ENCODE data around the gene RBBP7. TPM values are rescaled to one million over a fixed set of nuclear protein-coding genes. Genes with fewer than 3 reads are reported as not detected.

RBBP7 gene
- total RNA-seq, 1 experiment from 2014 or later: 146 TPM

GRCh38 chrX:16834806-16835205 lies 35.4 kb downstream of the RBBP7 start (continued):
- TF ChIP-seq ZBTB33 (IDR thresholded peaks at IDR 0.05; ENCODE audit: extremely low read depth, insufficient replicate concordance, low read length): no peak

- H3K79me2 ChIP-seq (ENCODE audit: insufficient read depth, low read length): peaks cover 20% of the 10 kb centered on the region
- DNase-seq (ENCODE audit: low read depth, low spot score) (no peak), ATAC-seq (no peak)
- no peak overlapping the region for H3K4me2 ChIP-seq (ENCODE audit: low read length)
- POLR2A ChIA-PET: no interaction called here
- H2AFZ ChIP-seq (ENCODE audit: low read depth, low read length, poor library complexity, severe bottlenecking): no peak overlapping the region
- H3K9me2 ChIP-seq (ENCODE audit: insufficient read depth): no peaks in the 10 kb centered on the region
- intact Hi-C loops (cut with micrococcal nuclease): no loop called here
- H4K20me1 ChIP-seq (ENCODE audit: insufficient read depth): no peaks in the 10 kb centered on the region
- RAD21 ChIA-PET (ENCODE audit: low non-redundant PET in 1 of 2, low total read pairs in 2 of 2, uncharacterized antibody in 2 of 2, unreplicated experiment in 2 of 2): no interaction called here
- no peak overlapping the region for H3K9ac ChIP-seq (ENCODE audit: low read length)
- BruUV-seq (replicated peaks): no TSS peak
- peaks cover 3 to 33% of the 10 kb centered on the region in 2 experiments; a peak in 3 of 4 replicates for H3K36me3 ChIP-seq (ENCODE audit: control insufficient read depth in 1 of 2, insufficient read depth in 2 of 2, low read length in 2 of 2)
- TF ChIP-seq TCF7L2 (IDR thresholded peaks at IDR 0.05; ENCODE audit: borderline replicate concordance, extremely low read depth, insufficient read depth, insufficient read length) (no peak), FOSL1 (IDR thresholded peaks at IDR 0.05; ENCODE audit: low read depth) (no peak)
- no peak overlapping the region for H3K27ac ChIP-seq (ENCODE audit: low read depth, low read length)
- no peaks in the 10 kb centered on the region for H3K9me3 ChIP-seq (ENCODE audit: control insufficient read depth in 1 of 2, insufficient read depth in 1 of 2, low read depth in 1 of 2, low read length in 2 of 2)
- no peak overlapping the region for H3K4me3 ChIP-seq (replicated peaks in 1 of 2; ENCODE audit: low read depth in 1 of 2, low read length in 2 of 2)
- CTCF ChIA-PET: interaction anchor here (1.5 kb wide), 1 partner anchor 214 kb away, joined by 3 read pairs; no protein-coding TSS in a partner anchor
- no peaks in the 10 kb centered on the region for H3K27me3 ChIP-seq (ENCODE audit: insufficient read depth, low read length)
- H3K4me1 ChIP-seq (ENCODE audit: control insufficient read depth in 1 of 2, insufficient read depth in 2 of 2, low read length in 2 of 2): peaks cover 0 to 3% of the 10 kb centered on the region in 2 experiments; a peak in 1 of 4 replicates
These were observed 37.9 kb downstream of the RBBP7 start for GRCh38 chrX:16832301-16832700.

Measured in HCT116 (cell line).